OCI-LY3 (cell line): Measurements from ENCODE around the gene MAMSTR.

Experiments used
- CTCF ChIP-seq: fragments of 200-600, 300-600 bp; sonication (generic); IDR thresholded peaks from 2 replicates; pipeline ENCODE4 v1.5.1; 2014; ENCODE audit warnings: antibody characterized with exemption, low read length, low read depth
- EZH2phosphoT487 ChIP-seq: fragments of 200-600 bp; shearing (Covaris generic); IDR thresholded peaks from 2 replicates; pipeline ENCODE4 v1.6.1; 2018; ENCODE audit warnings: antibody characterized with exemption, mixed run types, low read depth

- TF ChIP-seq CTCF: no peak
- TF ChIP-seq EZH2phosphoT487: no peak
Observed at GRCh38 chr19:48683349-48683748, 36.2 kb downstream of the MAMSTR start.
